MM.1S (cell line): Measurements from ENCODE around the gene ATP9A.
"Not testable (repeated sequence)": the region's sequence is repeated elsewhere in the genome, so short reads cannot be mapped to it uniquely, and the experiment has no call there.

Experiments
- DNase-seq: peaks from one replicate; pipeline ENCODE4 v3.0.0-alpha.2; 2015
- H2AFZ ChIP-seq: fragments of 300-600 bp; sonication (generic); 2 replicates; pipeline ENCODE4 v1.6.0; 2016; ENCODE audit warnings: antibody characterized with exemption, low read length
- H3F3A ChIP-seq: fragments of 300-600 bp; sonication (generic); 2 replicates; pipeline ENCODE4 v1.6.1; 2016; ENCODE audit warnings: mild to moderate bottlenecking, antibody characterized with exemption, low read length, moderate library complexity, mixed read lengths; ENCODE audit not compliant: insufficient read depth
- H3K27ac ChIP-seq: fragments of 300-600 bp; sonication (generic); 2 replicates; pipeline ENCODE4 v1.5.1; 2016; ENCODE audit warnings: mild to moderate bottlenecking, low read length
- H3K27me3 ChIP-seq: fragments of 300-600 bp; sonication (generic); replicated peaks from 2 replicates; pipeline ENCODE4 v1.6.0; 2016; ENCODE audit warnings: low read length; ENCODE audit not compliant: insufficient read depth
- H3K36me3 ChIP-seq: fragments of 300-600 bp; sonication (generic); replicated peaks from 2 replicates; pipeline ENCODE4 v1.6.1; 2016; ENCODE audit warnings: mild to moderate bottlenecking, low read length, mixed read lengths; ENCODE audit not compliant: insufficient read depth
- H3K4me1 ChIP-seq: fragments of 300-600 bp; sonication (generic); 2 replicates; pipeline ENCODE4 v1.6.1; 2016; ENCODE audit warnings: low read length, mixed read lengths
- H3K4me2 ChIP-seq: fragments of 300-600 bp; sonication (generic); 2 replicates; pipeline ENCODE4 v1.6.0; 2016; ENCODE audit warnings: low read depth, low read length
- H3K4me3 ChIP-seq: fragments of 300-600 bp; sonication (generic); 2 replicates; pipeline ENCODE4 v1.5.1; 2016; ENCODE audit warnings: low read length, mixed read lengths
- H3K79me2 ChIP-seq: fragments of 300-600 bp; sonication (generic); 2 replicates; pipeline ENCODE4 v1.6.1; 2016; ENCODE audit warnings: mixed run types, low read length, mixed read lengths
- H3K9ac ChIP-seq: fragments of 300-600 bp; sonication (generic); 2 replicates; pipeline ENCODE4 v1.6.1; 2016; ENCODE audit warnings: low read length, mixed read lengths
- H3K9me2 ChIP-seq: fragments of 300-600 bp; sonication (generic); replicated peaks from 2 replicates; pipeline ENCODE4 v1.6.1; 2016; ENCODE audit warnings: mild to moderate bottlenecking, low read length, mixed read lengths; ENCODE audit not compliant: insufficient read depth
- H3K9me3 ChIP-seq: fragments of 300-600 bp; sonication (generic); replicated peaks from 2 replicates; pipeline ENCODE4 v1.6.1; 2016; ENCODE audit warnings: mild to moderate bottlenecking, low read length, mixed read lengths; ENCODE audit not compliant: insufficient read depth
- H4K20me1 ChIP-seq: fragments of 300-600 bp; sonication (generic); 2 replicates; pipeline ENCODE4 v1.6.1; 2016; ENCODE audit warnings: mild to moderate bottlenecking, low read length, moderate library complexity, mixed read lengths; ENCODE audit not compliant: insufficient read depth
- CTCF ChIP-seq: fragments of 300-600 bp; sonication (generic); IDR thresholded peaks from 2 replicates; pipeline ENCODE4 v1.5.1; 2016; ENCODE audit warnings: antibody characterized with exemption, low read length, mixed read lengths
- EZH2 ChIP-seq: fragments of 300-600 bp; sonication (generic); optimal IDR thresholded peaks from 2 replicates; pipeline ENCODE3; 2017; ENCODE audit warnings: low read depth, mild to moderate bottlenecking, antibody characterized with exemption, low read length, mixed read lengths
- EZH2phosphoT487 ChIP-seq: fragments of 300-600 bp; sonication (generic); IDR thresholded peaks from 2 replicates; pipeline ENCODE4 v1.6.1; 2018; ENCODE audit warnings: antibody characterized with exemption, low read length

The ATP9A gene

GRCh38 chr20:51768759-51769517, 748 bp upstream of the ATP9A start:
- Histone ChIP-seq H3K9ac (no peak overlapping the region), H3K4me1 (no peaks in the 10 kb centered on the region), H4K20me1 (no peaks in the 10 kb centered on the region), H2AFZ (no peak overlapping the region), H3F3A (0 out of 2 replicates have a peak, but pooled peaks cover 4% of the 10 kb centered on the region), H3K9me3 (no peaks in the 10 kb centered on the region), H3K9me2 (no peaks in the 10 kb centered on the region), H3K79me2 (no peaks in the 10 kb centered on the region), H3K4me3 (no peak overlapping the region), H3K36me3 (no peaks in the 10 kb centered on the region), H3K27ac (no peak overlapping the region), H3K4me2 (no peak overlapping the region), H3K27me3 (no peaks in the 10 kb centered on the region)
- TF ChIP-seq CTCF (no peak), EZH2phosphoT487 (no peak), EZH2 (no peak)
- no peak for DNase-seq

- H3K27ac ChIP-seq: no peak overlapping the region
- no peaks in the 10 kb centered on the region for H4K20me1 ChIP-seq
- H2AFZ ChIP-seq: peak overlapping the region; percentile 99
- no peaks in the 10 kb centered on the region for H3K27me3 ChIP-seq
- H3K9me2 ChIP-seq: no peaks in the 10 kb centered on the region
- peak overlapping the region; percentile 99 for H3K4me2 ChIP-seq
- no peaks in the 10 kb centered on the region for H3K4me1 ChIP-seq
- TF ChIP-seq EZH2 (no peak), EZH2phosphoT487 (no peak), CTCF (peak; percentile 25)
- 0 out of 2 replicates have a peak, but pooled peaks cover 4% of the 10 kb centered on the region for H3F3A ChIP-seq
- peak overlapping the region; percentile 60 for H3K9ac ChIP-seq
- H3K4me3 ChIP-seq: peak overlapping the region; percentile 83
- no peaks in the 10 kb centered on the region for H3K79me2 ChIP-seq
- DNase-seq: peak; percentile 90
- H3K9me3 ChIP-seq: no peaks in the 10 kb centered on the region
- no peaks in the 10 kb centered on the region for H3K36me3 ChIP-seq
Measured at GRCh38 chr20:51766994-51767866, 960 bp downstream of the ATP9A start.

GRCh38 chr20:51765381-51765780, 2.8 kb downstream of the ATP9A start:
- not testable (repeated sequence) for H2AFZ ChIP-seq, H3K9me3 ChIP-seq, H3K27ac ChIP-seq, DNase-seq, H3K36me3 ChIP-seq, H3K4me2 ChIP-seq, H3K4me1 ChIP-seq, H3F3A ChIP-seq, H4K20me1 ChIP-seq, H3K27me3 ChIP-seq, H3K9me2 ChIP-seq, H3K79me2 ChIP-seq, H3K4me3 ChIP-seq, H3K9ac ChIP-seq
